Vagina (tissue), 2 donors: ENCODE measurements around the gene HNMT. TPM values are rescaled to one million over a fixed set of nuclear protein-coding genes. Genes with fewer than 3 reads are reported as not detected.

Experiments used
- DNase-seq, 2 donors: peaks; one replicate each; pipeline ENCODE4 v3.0.0-alpha.2; 2017; ENCODE audit errors: extremely low spot score in 2 of 2
- H3K27ac ChIP-seq: fragments of 200-600 bp; sonication (generic); one replicate; pipeline ENCODE4 v1.5.1; 2019
- H3K27me3 ChIP-seq: fragments of 200-600 bp; sonication (generic); one replicate; pipeline ENCODE4 v1.5.1; 2019
- H3K36me3 ChIP-seq, 2 donors: fragments of 200-600 bp; sonication (generic); one replicate each; pipeline ENCODE4 v1.5.1; 2017 to 2019
- H3K4me1 ChIP-seq: fragments of 200-600 bp; sonication (generic); one replicate; pipeline ENCODE4 v1.5.1; 2019
- H3K4me3 ChIP-seq, 2 donors: fragments of 200-600 bp; sonication (generic); 1 replicate in 1 of 2; 2 replicates in 1 of 2; pipeline ENCODE4 v1.5.1; 2016 to 2019
- H3K9me3 ChIP-seq: fragments of 200-600 bp; sonication (generic); one replicate; pipeline ENCODE4 v1.5.1; 2019
- POLR2A ChIP-seq, 2 donors: fragments of 450-650 bp; IDR thresholded peaks; one replicate each; pipeline ENCODE4 v1.6.1; 2017; ENCODE audit warnings: antibody characterized with exemption in 2 of 2, mild to moderate bottlenecking in 2 of 2, moderate library complexity in 2 of 2
- POLR2AphosphoS5 ChIP-seq, 2 donors: sonication (generic); formaldehyde crosslinking; IDR thresholded peaks; one replicate each; pipeline ENCODE4 v1.9.0; 2017; ENCODE audit warnings: antibody characterized with exemption in 2 of 2, mild to moderate bottlenecking in 2 of 2, low read depth in 1 of 2; ENCODE audit not compliant: insufficient read depth in 1 of 2
- intact Hi-C: fragments of 100-400 bp; cut with DNase I; formaldehyde crosslinking; loops from one replicate; pipeline ENCODE4 v1.15.1; 2023
- total RNA-seq: library from RNA; depleted of rRNA; stranded (reverse); fragments of >200 nt; gene quantifications from one replicate; pipeline ENCODE4 v1.2.3, GENCODE V29; 2016
- TF ChIP-seq, protein P1 (sequence below), 3 experiments: fragments of 450-650 bp in 2 of 3; fragments of 200-600 bp in 1 of 3; sonication (generic) in 1 of 3; IDR thresholded peaks; one replicate each; pipeline ENCODE4 v1.5.1; 2017 to 2019; ENCODE audit warnings: antibody characterized with exemption in 3 of 3, mild to moderate bottlenecking in 2 of 3, moderate library complexity in 2 of 3

Gene HNMT
- total RNA-seq, 1 donor from 2014 or later: 18.9 TPM

GRCh38 chr2:138021154-138021553 lies 56.9 kb downstream of the HNMT start:
- Histone ChIP-seq H3K36me3 (no peaks in the 10 kb centered on the region), H3K4me1 (peaks cover 8% of the 10 kb centered on the region), H3K9me3 (no peaks in the 10 kb centered on the region), H3K4me3 (no peak overlapping the region), H3K27me3 (no peaks in the 10 kb centered on the region), H3K27ac (no peak overlapping the region)
- TF ChIP-seq POLR2AphosphoS5 (IDR thresholded peaks at IDR 0.05; ENCODE audit: insufficient read depth in 1 of 2, low read depth in 1 of 2): no peak
- no peak for TF ChIP-seq POLR2A (IDR thresholded peaks at IDR 0.05)
- TF ChIP-seq, protein P1, sequence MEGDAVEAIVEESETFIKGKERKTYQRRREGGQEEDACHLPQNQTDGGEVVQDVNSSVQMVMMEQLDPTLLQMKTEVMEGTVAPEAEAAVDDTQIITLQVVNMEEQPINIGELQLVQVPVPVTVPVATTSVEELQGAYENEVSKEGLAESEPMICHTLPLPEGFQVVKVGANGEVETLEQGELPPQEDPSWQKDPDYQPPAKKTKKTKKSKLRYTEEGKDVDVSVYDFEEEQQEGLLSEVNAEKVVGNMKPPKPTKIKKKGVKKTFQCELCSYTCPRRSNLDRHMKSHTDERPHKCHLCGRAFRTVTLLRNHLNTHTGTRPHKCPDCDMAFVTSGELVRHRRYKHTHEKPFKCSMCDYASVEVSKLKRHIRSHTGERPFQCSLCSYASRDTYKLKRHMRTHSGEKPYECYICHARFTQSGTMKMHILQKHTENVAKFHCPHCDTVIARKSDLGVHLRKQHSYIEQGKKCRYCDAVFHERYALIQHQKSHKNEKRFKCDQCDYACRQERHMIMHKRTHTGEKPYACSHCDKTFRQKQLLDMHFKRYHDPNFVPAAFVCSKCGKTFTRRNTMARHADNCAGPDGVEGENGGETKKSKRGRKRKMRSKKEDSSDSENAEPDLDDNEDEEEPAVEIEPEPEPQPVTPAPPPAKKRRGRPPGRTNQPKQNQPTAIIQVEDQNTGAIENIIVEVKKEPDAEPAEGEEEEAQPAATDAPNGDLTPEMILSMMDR (IDR thresholded peaks at IDR 0.05): no peak
- intact Hi-C loops: no loop called here
- no peak for DNase-seq

- TF ChIP-seq POLR2AphosphoS5 (IDR thresholded peaks at IDR 0.05; ENCODE audit: insufficient read depth in 1 of 2, low read depth in 1 of 2): no peak
- Histone ChIP-seq H3K4me3 (no peak overlapping the region), H3K4me1 (peaks cover 8% of the 10 kb centered on the region), H3K9me3 (no peaks in the 10 kb centered on the region), H3K27ac (no peak overlapping the region), H3K36me3 (no peaks in the 10 kb centered on the region), H3K27me3 (no peaks in the 10 kb centered on the region)
- no peak for DNase-seq
- intact Hi-C loops: no loop called here
Measured at GRCh38 chr2:138023298-138023697, 59.0 kb downstream of the HNMT start.

DNA sequence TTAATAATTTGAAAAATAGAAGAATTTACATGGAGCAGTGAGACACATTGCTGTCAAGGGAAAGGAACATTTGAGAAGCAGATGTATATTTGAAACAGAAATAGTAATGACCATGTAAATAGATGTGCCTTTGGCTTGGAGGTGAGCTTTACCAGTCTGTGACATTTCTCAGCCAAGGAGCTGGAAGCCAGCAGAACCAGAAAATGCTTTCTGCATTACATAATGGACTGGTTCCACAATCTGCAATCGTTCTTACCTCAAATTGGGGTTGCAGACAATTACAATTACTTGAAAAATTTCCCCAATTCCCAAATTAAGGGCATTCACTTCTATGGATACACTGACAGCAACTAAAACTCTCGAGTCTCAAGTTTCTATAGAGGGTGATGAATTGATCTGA lies 59.7 kb downstream of the HNMT start:
- no peak for DNase-seq
- TF ChIP-seq POLR2A (IDR thresholded peaks at IDR 0.05) (no peak), POLR2AphosphoS5 (IDR thresholded peaks at IDR 0.05; ENCODE audit: insufficient read depth in 1 of 2, low read depth in 1 of 2) (no peak)
- TF ChIP-seq, protein P1 (IDR thresholded peaks at IDR 0.05): no peak
- Histone ChIP-seq H3K27ac (no peak overlapping the region), H3K36me3 (no peaks in the 10 kb centered on the region), H3K4me1 (peaks cover 8% of the 10 kb centered on the region), H3K9me3 (no peaks in the 10 kb centered on the region), H3K27me3 (no peaks in the 10 kb centered on the region), H3K4me3 (no peak overlapping the region)
- intact Hi-C loops: no loop called here

DNA sequence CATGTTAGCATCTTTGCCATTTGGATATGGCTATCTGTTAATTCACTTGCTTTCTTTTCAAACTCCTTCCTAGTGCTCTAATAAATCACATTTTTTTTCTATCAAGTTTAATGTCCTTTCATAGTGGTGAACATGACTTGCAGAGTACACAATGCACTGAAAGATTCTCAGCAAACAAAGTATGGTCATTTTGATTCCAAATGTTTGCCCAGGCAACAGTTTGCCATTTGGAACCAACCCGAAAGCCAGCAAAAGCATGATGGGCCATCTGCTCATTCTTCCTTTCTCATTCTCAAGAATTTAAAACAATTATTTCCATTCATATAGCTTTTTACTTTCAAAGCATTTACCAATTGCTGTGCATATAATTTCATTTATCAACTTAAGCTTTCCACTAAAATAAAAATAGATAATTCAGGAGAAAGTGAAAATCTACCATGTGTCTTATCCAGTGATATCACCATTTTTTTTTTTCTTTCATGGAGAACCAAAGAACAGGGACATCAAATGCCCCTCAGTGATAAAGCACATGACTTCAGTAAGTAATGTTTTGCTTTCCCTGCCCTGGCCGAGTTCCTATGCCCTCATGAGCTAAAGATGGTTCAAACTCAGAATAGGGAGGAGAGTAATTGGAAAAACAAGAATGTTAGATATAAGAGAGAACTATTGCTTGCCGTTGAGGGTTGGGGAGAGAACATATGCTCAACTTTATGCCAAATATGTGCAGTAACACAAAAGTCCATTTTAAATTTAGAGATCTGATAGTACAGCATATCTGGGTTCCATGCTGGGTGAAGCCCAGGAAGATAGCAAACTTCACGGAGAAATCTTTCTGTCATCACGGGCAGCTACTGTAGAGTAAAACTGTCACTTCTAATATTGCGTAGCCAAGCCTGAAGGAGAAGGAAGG lies 62.1 kb downstream of the HNMT start:
- intact Hi-C loops: no loop called here
- Histone ChIP-seq H3K4me1 (peaks cover 8% of the 10 kb centered on the region), H3K27me3 (no peaks in the 10 kb centered on the region), H3K4me3 (no peak overlapping the region), H3K27ac (no peak overlapping the region), H3K36me3 (no peaks in the 10 kb centered on the region), H3K9me3 (no peaks in the 10 kb centered on the region)
- DNase-seq: no peak
- TF ChIP-seq POLR2A (IDR thresholded peaks at IDR 0.05) (no peak), POLR2AphosphoS5 (IDR thresholded peaks at IDR 0.05; ENCODE audit: insufficient read depth in 1 of 2, low read depth in 1 of 2) (no peak)
- TF ChIP-seq, protein P1 (IDR thresholded peaks at IDR 0.05): no peak

DNA sequence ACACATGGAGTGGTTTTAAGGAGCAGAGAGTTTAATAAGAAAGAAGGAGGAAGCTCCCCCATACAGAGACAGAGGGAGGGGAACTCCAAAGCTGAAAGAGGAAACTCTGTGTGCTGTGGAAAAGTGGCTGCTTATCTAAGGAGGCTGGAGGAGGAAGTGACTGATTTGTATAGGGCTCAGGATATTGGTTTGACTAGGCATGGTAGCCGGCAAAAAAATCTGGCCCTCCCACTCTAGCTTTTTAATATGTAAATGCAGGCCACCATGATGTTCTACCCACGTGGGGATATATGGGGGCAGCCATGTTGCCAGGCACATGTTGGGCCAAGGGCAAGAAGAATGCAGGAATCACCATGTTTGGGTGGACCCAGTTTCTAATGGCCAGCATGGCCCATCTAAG lies 64.3 kb downstream of the HNMT start:
- intact Hi-C loops: no loop called here
- no peak for TF ChIP-seq POLR2AphosphoS5 (IDR thresholded peaks at IDR 0.05; ENCODE audit: insufficient read depth in 1 of 2, low read depth in 1 of 2)
- no peaks in the 10 kb centered on the region for H3K27me3 ChIP-seq

GRCh38 chr2:138029276-138029675 lies 65.0 kb downstream of the HNMT start:
- Histone ChIP-seq H3K27me3 (no peaks in the 10 kb centered on the region), H3K4me3 (no peak overlapping the region), H3K27ac (no peak overlapping the region), H3K4me1 (no peaks in the 10 kb centered on the region), H3K9me3 (no peaks in the 10 kb centered on the region), H3K36me3 (no peaks in the 10 kb centered on the region)
- DNase-seq: no peak
- no peak for TF ChIP-seq POLR2AphosphoS5 (IDR thresholded peaks at IDR 0.05; ENCODE audit: insufficient read depth in 1 of 2, low read depth in 1 of 2)
- no peak for TF ChIP-seq POLR2A (IDR thresholded peaks at IDR 0.05)
- TF ChIP-seq, protein P1 (IDR thresholded peaks at IDR 0.05): no peak
- intact Hi-C loops: no loop called here

More for the DNA sequence above, 64.3 kb downstream of the HNMT start:
- Histone ChIP-seq H3K4me3 (no peak overlapping the region), H3K4me1 (peaks cover 4% of the 10 kb centered on the region), H3K9me3 (no peaks in the 10 kb centered on the region), H3K27ac (no peak overlapping the region), H3K36me3 (no peaks in the 10 kb centered on the region)
- no peak for DNase-seq
